Caco-2 (cell line): ENCODE data around the gene SPTB. TPM values are rescaled to one million over a fixed set of nuclear protein-coding genes. Genes with fewer than 3 reads are reported as not detected.

Experiments
- BruUV-seq: library from RNA; stranded (reverse); fragments of 400-500 nt; replicated peaks from 2 replicates; lab custom pipeline; 2021; lab: Mats Ljungman, UMichigan
- CTCF ChIA-PET: fragments of 300-600 bp; sonication (Branson Sonifier 250); formaldehyde crosslinking; loops from one replicate; lab custom pipeline; 2022; ENCODE audit warnings: antibody characterized with exemption; lab: Charles Lee
- POLR2A ChIA-PET: fragments of 300-600 bp; sonication (Branson Sonifier 250); formaldehyde crosslinking; loops from one replicate; lab custom pipeline; 2022; ENCODE audit warnings: antibody characterized with exemption; lab: Charles Lee
- DNase-seq, 2 experiments: peaks; one replicate each; pipeline versions ENCODE4 v3.0.0 to v3.0.0-alpha.2; 2020 to 2022
- H3K27me3 ChIP-seq: replicated peaks from 2 replicates; pipeline ENCODE4 v1.6.0; 2011; ENCODE audit warnings: low read length; ENCODE audit not compliant: control insufficient read depth, insufficient read depth
- H3K36me3 ChIP-seq: 2 replicates; pipeline ENCODE4 v1.5.1; 2011; ENCODE audit warnings: low read length; ENCODE audit not compliant: control insufficient read depth, insufficient read depth
- H3K4me1 ChIP-seq: fragments of 250-450 bp; sonication (Bioruptor Pico); 2 replicates; pipeline ENCODE4 v1.5.1; 2020; ENCODE audit warnings: mild to moderate bottlenecking
- H3K4me3 ChIP-seq: 2 replicates; pipeline ENCODE4 v1.5.1; 2011; ENCODE audit warnings: low read depth, mild to moderate bottlenecking, control low read depth, low read length
- H3K9me3 ChIP-seq: fragments of 250-450 bp; sonication (Bioruptor Pico); 2 replicates; pipeline ENCODE4 v1.5.1; 2020; ENCODE audit warnings: mild to moderate bottlenecking, moderate library complexity
- H3K27ac Mint-ChIP-seq: one replicate; pipeline ENCODE4 v1.8.0; 2022; ENCODE audit warnings: mixed read lengths; ENCODE audit not compliant: unreplicated experiment
- H3K27me3 Mint-ChIP-seq: one replicate; pipeline ENCODE4 v1.8.0; 2022; ENCODE audit warnings: mixed read lengths; ENCODE audit not compliant: insufficient read depth, unreplicated experiment
- H3K36me3 Mint-ChIP-seq: one replicate; pipeline ENCODE4 v1.8.0; 2022; ENCODE audit warnings: mild to moderate bottlenecking, mixed read lengths; ENCODE audit not compliant: insufficient read depth, unreplicated experiment
- H3K4me1 Mint-ChIP-seq: one replicate; pipeline ENCODE4 v1.8.0; 2022; ENCODE audit warnings: low read depth, mixed read lengths; ENCODE audit not compliant: unreplicated experiment
- H3K4me3 Mint-ChIP-seq: one replicate; pipeline ENCODE4 v1.8.0; 2022; ENCODE audit warnings: mild to moderate bottlenecking, moderate library complexity, mixed read lengths; ENCODE audit not compliant: unreplicated experiment
- H3K9me3 Mint-ChIP-seq: one replicate; pipeline ENCODE4 v1.8.0; 2022; ENCODE audit warnings: mixed read lengths; ENCODE audit not compliant: unreplicated experiment
- intact Hi-C: fragments of 100-400 bp; cut with micrococcal nuclease; formaldehyde crosslinking; loops from one replicate; pipeline ENCODE4 v1.10.0; 2022; ENCODE audit not compliant: unreplicated experiment
- total RNA-seq: library from RNA; stranded (reverse); gene quantifications from 2 replicates; pipeline ENCODE4 v1.2.3, GENCODE V29; 2022
- TF ChIP-seq, protein P1 (sequence below), 2 experiments: fragments of 200-600 bp in 1 of 2; IDR thresholded peaks; 1 replicate in 1 of 2; 2 replicates in 1 of 2; pipeline versions ENCODE4 v1.5.1 to v1.8.0; 2011 to 2022; ENCODE audit warnings: antibody characterized with exemption in 1 of 2, control low read depth in 1 of 2, inconsistent platforms in 1 of 2, low read depth in 1 of 2, low read length in 1 of 2, mild to moderate bottlenecking in 1 of 2, moderate library complexity in 1 of 2; ENCODE audit not compliant: insufficient read depth in 1 of 2, severe bottlenecking in 1 of 2, unreplicated experiment in 1 of 2

Gene SPTB
- total RNA-seq, 1 experiment from 2014 or later = 1.7 TPM

- intact Hi-C loops = no loop called here
- H3K36me3 ChIP-seq = no peaks in the 10 kb centered on the region
- no peaks in the 10 kb centered on the region for H3K9me3 ChIP-seq
- H3K27me3 Mint-ChIP-seq = peaks cover 28% of the 10 kb centered on the region
- H3K27me3 ChIP-seq = 0 out of 2 replicates have a peak, but pooled peaks cover 1% of the 10 kb centered on the region
- ChIA-PET POLR2A (no interaction called here), CTCF (interaction anchor here (0.6 to 3.7 kb wide), 10 partner anchors 9 to 1169 kb away, joined by 3 to 27 read pairs (median 4); no protein-coding TSS in a partner anchor)
- H3K27ac Mint-ChIP-seq = no peak overlapping the region
- BruUV-seq = no TSS peak
- peak in 1 of 2 experiments; percentile 28 for DNase-seq
- no peaks in the 10 kb centered on the region for H3K4me1 ChIP-seq
- H3K4me3 ChIP-seq = peak overlapping the region; percentile 61
- H3K36me3 Mint-ChIP-seq = peaks cover 6% of the 10 kb centered on the region
- H3K9me3 Mint-ChIP-seq = no peaks in the 10 kb centered on the region
- peak overlapping the region; percentile 82 for H3K4me3 Mint-ChIP-seq
- H3K4me1 Mint-ChIP-seq = peaks cover 4% of the 10 kb centered on the region
- TF ChIP-seq, protein P1, sequence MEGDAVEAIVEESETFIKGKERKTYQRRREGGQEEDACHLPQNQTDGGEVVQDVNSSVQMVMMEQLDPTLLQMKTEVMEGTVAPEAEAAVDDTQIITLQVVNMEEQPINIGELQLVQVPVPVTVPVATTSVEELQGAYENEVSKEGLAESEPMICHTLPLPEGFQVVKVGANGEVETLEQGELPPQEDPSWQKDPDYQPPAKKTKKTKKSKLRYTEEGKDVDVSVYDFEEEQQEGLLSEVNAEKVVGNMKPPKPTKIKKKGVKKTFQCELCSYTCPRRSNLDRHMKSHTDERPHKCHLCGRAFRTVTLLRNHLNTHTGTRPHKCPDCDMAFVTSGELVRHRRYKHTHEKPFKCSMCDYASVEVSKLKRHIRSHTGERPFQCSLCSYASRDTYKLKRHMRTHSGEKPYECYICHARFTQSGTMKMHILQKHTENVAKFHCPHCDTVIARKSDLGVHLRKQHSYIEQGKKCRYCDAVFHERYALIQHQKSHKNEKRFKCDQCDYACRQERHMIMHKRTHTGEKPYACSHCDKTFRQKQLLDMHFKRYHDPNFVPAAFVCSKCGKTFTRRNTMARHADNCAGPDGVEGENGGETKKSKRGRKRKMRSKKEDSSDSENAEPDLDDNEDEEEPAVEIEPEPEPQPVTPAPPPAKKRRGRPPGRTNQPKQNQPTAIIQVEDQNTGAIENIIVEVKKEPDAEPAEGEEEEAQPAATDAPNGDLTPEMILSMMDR (IDR thresholded peaks at IDR 0.05; ENCODE audit: insufficient read depth in 1 of 2, low read depth in 1 of 2, low read length in 1 of 2, severe bottlenecking in 1 of 2, unreplicated experiment in 1 of 2) = no peak
These were observed 671 bp downstream of the SPTB start for GRCh38 chr14:64878837-64879634.

DNA sequence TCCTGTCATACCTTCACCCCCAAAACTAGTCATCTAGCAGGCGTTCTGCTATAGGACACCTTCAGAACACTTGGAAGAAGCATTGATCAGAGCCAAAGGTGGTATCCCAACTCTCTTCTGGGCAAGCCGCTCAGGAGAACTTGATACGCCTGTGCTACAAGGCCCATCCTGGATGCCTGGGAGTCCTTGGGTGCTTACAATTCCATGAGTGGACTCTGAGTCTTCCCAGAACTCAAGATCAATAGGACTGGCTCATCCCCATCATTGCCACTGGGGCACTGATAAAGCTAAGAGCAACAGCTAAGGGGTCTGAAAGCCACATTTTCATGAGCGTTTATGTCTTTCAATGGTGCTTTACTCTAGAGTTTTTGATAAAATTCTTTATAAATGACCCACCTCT lies 1.9 kb downstream of the SPTB start:
- Mint-ChIP-seq H3K4me3 (no peak overlapping the region), H3K27ac (no peak overlapping the region), H3K9me3 (no peaks in the 10 kb centered on the region), H3K27me3 (peaks cover 23% of the 10 kb centered on the region), H3K4me1 (peaks cover 8% of the 10 kb centered on the region), H3K36me3 (peaks cover 6% of the 10 kb centered on the region)
- Histone ChIP-seq H3K4me1 (no peaks in the 10 kb centered on the region), H3K27me3 (0 out of 2 replicates have a peak, but pooled peaks cover 1% of the 10 kb centered on the region), H3K4me3 (no peak overlapping the region), H3K9me3 (no peaks in the 10 kb centered on the region), H3K36me3 (no peaks in the 10 kb centered on the region)
- POLR2A ChIA-PET = no interaction called here
- TF ChIP-seq, protein P1 (IDR thresholded peaks at IDR 0.05; ENCODE audit: insufficient read depth in 1 of 2, low read depth in 1 of 2, low read length in 1 of 2, severe bottlenecking in 1 of 2, unreplicated experiment in 1 of 2) = no peak
- no peak for DNase-seq
- intact Hi-C loops = no loop called here
- CTCF ChIA-PET = no interaction called here
- no TSS peak for BruUV-seq

DNA sequence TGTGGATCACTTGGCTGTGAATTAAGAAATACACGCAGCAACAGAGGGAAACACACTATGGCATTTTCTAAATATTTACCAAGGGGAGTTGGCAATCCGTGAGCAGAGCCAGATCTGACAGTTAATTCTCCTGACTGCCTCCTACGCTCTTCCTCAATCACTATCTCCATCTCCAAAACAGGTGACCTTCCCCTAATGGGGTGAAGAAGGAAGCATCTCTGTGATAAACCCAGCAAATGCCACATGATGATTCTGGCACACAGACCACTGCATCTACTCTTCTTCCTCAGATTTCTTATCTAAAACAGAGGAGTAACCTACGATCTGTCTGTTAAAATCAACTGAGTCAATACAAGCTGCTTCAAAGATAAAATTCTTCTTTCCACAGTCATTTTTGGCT lies 4.4 kb downstream of the SPTB start:
- no peak for DNase-seq
- Mint-ChIP-seq H3K9me3 (no peaks in the 10 kb centered on the region), H3K27ac (no peak overlapping the region), H3K27me3 (peaks cover 15% of the 10 kb centered on the region), H3K4me1 (peaks cover 8% of the 10 kb centered on the region), H3K36me3 (peaks cover 6% of the 10 kb centered on the region), H3K4me3 (no peak overlapping the region)
- H3K27me3 ChIP-seq = no peaks in the 10 kb centered on the region
- POLR2A ChIA-PET = no interaction called here
- H3K9me3 ChIP-seq = 0 out of 2 replicates have a peak, but pooled peaks cover 3% of the 10 kb centered on the region
- no peak overlapping the region for H3K4me3 ChIP-seq
- no peaks in the 10 kb centered on the region for H3K36me3 ChIP-seq
- no TSS peak for BruUV-seq
- H3K4me1 ChIP-seq = no peaks in the 10 kb centered on the region
- intact Hi-C loops = no loop called here
- CTCF ChIA-PET = no interaction called here
- TF ChIP-seq, protein P1 (IDR thresholded peaks at IDR 0.05; ENCODE audit: insufficient read depth in 1 of 2, low read depth in 1 of 2, low read length in 1 of 2, severe bottlenecking in 1 of 2, unreplicated experiment in 1 of 2) = no peak
